Right atrium auricular region (tissue), 2 donors: ENCODE data around the gene CNPY1. TPM values are rescaled to one million over a fixed set of nuclear protein-coding genes. Genes with fewer than 3 reads are reported as not detected.

Experiments
- DNase-seq: peaks from one replicate; pipeline ENCODE4 v3.0.0-alpha.2; 2019; ENCODE audit warnings: low spot score
- H3K27ac ChIP-seq, 2 donors: fragments of 200-600 bp; sonication (generic); 1 replicate in 1 of 2; 2 replicates in 1 of 2; pipeline ENCODE4 v1.5.1; 2016 to 2019
- H3K27me3 ChIP-seq, 2 donors: fragments of 200-600 bp; sonication (generic); one replicate each; pipeline versions ENCODE4 v1.5.1 to v1.6.0; 2017 to 2019
- H3K36me3 ChIP-seq: fragments of 200-600 bp; sonication (generic); one replicate; pipeline ENCODE4 v1.5.1; 2016
- H3K4me1 ChIP-seq, 2 donors: fragments of 200-600 bp; sonication (generic); one replicate each; pipeline versions ENCODE4 v1.5.1 to v1.6.0; 2017 to 2019
- H3K4me3 ChIP-seq, 2 donors: fragments of 200-600 bp; sonication (generic); 1 replicate in 1 of 2; 2 replicates in 1 of 2; pipeline ENCODE4 v1.5.1; 2017 to 2019; ENCODE audit warnings: mild to moderate bottlenecking in 1 of 2, moderate library complexity in 1 of 2
- H3K9me3 ChIP-seq, 2 donors: fragments of 200-600 bp; sonication (generic); one replicate each; pipeline ENCODE4 v1.5.1; 2019
- CTCF ChIP-seq, 2 donors: fragments of 200-600 bp; sonication (generic); IDR thresholded peaks; one replicate each; pipeline ENCODE4 v1.5.1; 2019; ENCODE audit warnings: antibody characterized with exemption in 2 of 2
- total RNA-seq, 2 donors: library from RNA; depleted of rRNA; stranded (reverse); fragments of >200 nt; gene quantifications; one replicate each; pipeline ENCODE4 v1.1.0, GENCODE V29; 2016

Gene CNPY1
- total RNA-seq, 2 donors from 2014 or later = not detected

GRCh38 chr7:155545348-155545747 lies 1.0 kb downstream of the CNPY1 start:
- no peak for DNase-seq
- no peak overlapping the region for H3K27ac ChIP-seq
- H3K9me3 ChIP-seq = no peaks in the 10 kb centered on the region
- no peaks in the 10 kb centered on the region for H3K4me1 ChIP-seq
- no peak overlapping the region for H3K4me3 ChIP-seq
- TF ChIP-seq CTCF (IDR thresholded peaks at IDR 0.05) = no peak
- no peaks in the 10 kb centered on the region for H3K36me3 ChIP-seq
- H3K27me3 ChIP-seq = no peaks in the 10 kb centered on the region

GRCh38 chr7:155544485-155544884 lies 1.9 kb downstream of the CNPY1 start:
- Histone ChIP-seq H3K27me3 (no peaks in the 10 kb centered on the region), H3K27ac (no peak overlapping the region), H3K9me3 (no peaks in the 10 kb centered on the region), H3K4me3 (no peak overlapping the region), H3K36me3 (no peaks in the 10 kb centered on the region), H3K4me1 (no peaks in the 10 kb centered on the region)
- no peak for TF ChIP-seq CTCF (IDR thresholded peaks at IDR 0.05)
- no peak for DNase-seq

GRCh38 chr7:155543926-155544325 lies 2.4 kb downstream of the CNPY1 start:
- no peaks in the 10 kb centered on the region for H3K27me3 ChIP-seq
- H3K27ac ChIP-seq = no peak overlapping the region

GRCh38 chr7:155543011-155543876 lies 3.1 kb downstream of the CNPY1 start:
- DNase-seq = no peak
- Histone ChIP-seq H3K27ac (no peak overlapping the region), H3K4me3 (no peak overlapping the region), H3K27me3 (no peaks in the 10 kb centered on the region), H3K36me3 (no peaks in the 10 kb centered on the region), H3K4me1 (no peaks in the 10 kb centered on the region), H3K9me3 (no peaks in the 10 kb centered on the region)
- TF ChIP-seq CTCF (IDR thresholded peaks at IDR 0.05) = no peak

More at GRCh38 chr7:155543926-155544325, 2.4 kb downstream of the CNPY1 start:
- DNase-seq = no peak
- Histone ChIP-seq H3K36me3 (no peaks in the 10 kb centered on the region), H3K4me1 (no peaks in the 10 kb centered on the region), H3K9me3 (no peaks in the 10 kb centered on the region), H3K4me3 (no peak overlapping the region)
- TF ChIP-seq CTCF (IDR thresholded peaks at IDR 0.05) = no peak

- DNase-seq = no peak
- Histone ChIP-seq H3K27me3 (no peaks in the 10 kb centered on the region), H3K9me3 (no peaks in the 10 kb centered on the region), H3K4me1 (no peaks in the 10 kb centered on the region), H3K27ac (no peak overlapping the region), H3K4me3 (no peak overlapping the region), H3K36me3 (no peaks in the 10 kb centered on the region)
- TF ChIP-seq CTCF (IDR thresholded peaks at IDR 0.05) = no peak
Measured at GRCh38 chr7:155541986-155542675, 4.2 kb downstream of the CNPY1 start.
